HG03280 (cell line): Measurements from ENCODE around the gene E4F1.

ENCODE experiments used
- ATAC-seq: cut with Tn5 transposase; IDR thresholded peaks from one replicate; pipeline ENCODE4 v1.9.1; 2021; ENCODE audit warnings: mild to moderate bottlenecking, moderate library complexity; ENCODE audit not compliant: unreplicated experiment

Gene E4F1

GRCh38 chr16:2228161-2228824 lies 4.9 kb downstream of the E4F1 start:
- ATAC-seq: no peak

GRCh38 chr16:2229091-2229490 lies 5.7 kb downstream of the E4F1 start:
- no peak for ATAC-seq

- no peak for ATAC-seq
Measured at GRCh38 chr16:2229632-2230250, 6.3 kb downstream of the E4F1 start.

- no peak for ATAC-seq
Measured at GRCh38 chr16:2230376-2230775, 7.0 kb downstream of the E4F1 start.

- ATAC-seq: no peak
Measured at GRCh38 chr16:2231016-2231931, 7.9 kb downstream of the E4F1 start.

- ATAC-seq: no peak
Measured at GRCh38 chr16:2232094-2232990, 9.0 kb downstream of the E4F1 start.

- ATAC-seq: no peak
Measured at GRCh38 chr16:2233046-2233775, 9.8 kb downstream of the E4F1 start.

- no peak for ATAC-seq
Measured at GRCh38 chr16:2233872-2234812, 10.8 kb downstream of the E4F1 start.

- ATAC-seq: no peak
Measured at GRCh38 chr16:2234813-2235170, 11.4 kb downstream of the E4F1 start.

- ATAC-seq: no peak
Measured at GRCh38 chr16:2235234-2235651, 11.9 kb downstream of the E4F1 start.

- no peak for ATAC-seq
Measured at GRCh38 chr16:2235695-2236336, 12.4 kb downstream of the E4F1 start.

- ATAC-seq: no peak
Measured at GRCh38 chr16:2236337-2237101, 13.1 kb downstream of the E4F1 start, which contains the start of gene DNASE1L2. Gene DNASE1L2, plus strand, starts transcription at chr16:2236444. Its CDS starts 373 bp downstream, at chr16:2236817.

- no peak for ATAC-seq
Measured at GRCh38 chr16:2237102-2237482, 13.7 kb downstream of the E4F1 start.

GRCh38 chr16:2237493-2238149 lies 14.2 kb downstream of the E4F1 start:
- no peak for ATAC-seq

GRCh38 chr16:2238150-2238837 lies 14.9 kb downstream of the E4F1 start:
- ATAC-seq: no peak

GRCh38 chr16:2238838-2239675 lies 15.7 kb downstream of the E4F1 start:
- ATAC-seq: no peak
